T-helper 17 cell (primary cell): ENCODE results near the gene SNAP47. TPM values are rescaled to one million over a fixed set of nuclear protein-coding genes. Genes with fewer than 3 reads are reported as not detected.

ENCODE experiments used
- ATAC-seq: fragments of 150-1000 bp; cut with Tn5 transposase; 2 replicates; pipeline ENCODE4 v1.10.0; 2021; ENCODE audit warnings: mild to moderate bottlenecking, moderate library complexity
- DNase-seq, 3 donors: peaks; one replicate each; pipeline versions ENCODE4 v3.0.0 to v3.0.0-alpha.2; 2020 to 2021
- H3K9me3 ChIP-seq: one replicate; pipeline ENCODE4 v1.7.0; 2013; ENCODE audit warnings: low read length, mild to moderate bottlenecking; ENCODE audit not compliant: control insufficient read depth, poor library complexity, severe bottlenecking
- H3K27ac Mint-ChIP-seq: one replicate; pipeline ENCODE4 v1.8.0; 2022; ENCODE audit warnings: mild to moderate bottlenecking, moderate library complexity, mixed read lengths
- H3K27me3 Mint-ChIP-seq: one replicate; pipeline ENCODE4 v1.8.0; 2022; ENCODE audit warnings: mixed read lengths
- H3K36me3 Mint-ChIP-seq: one replicate; pipeline ENCODE4 v1.8.0; 2022; ENCODE audit warnings: low read depth, mixed read lengths
- H3K4me1 Mint-ChIP-seq: one replicate; pipeline ENCODE4 v1.8.0; 2022; ENCODE audit warnings: mild to moderate bottlenecking, mixed read lengths
- H3K4me3 Mint-ChIP-seq: one replicate; pipeline ENCODE4 v1.8.0; 2022; ENCODE audit warnings: mild to moderate bottlenecking, moderate library complexity, mixed read lengths
- total RNA-seq, 4 donors: library from RNA in 2 of 4; stranded (reverse) in 2 of 4; gene quantifications; one replicate each; pipeline ENCODE4 v1.2.3 and lab custom pipeline; 2022 to 2026

Gene SNAP47
- total RNA-seq, 2 donors from 2014 or later = 20.4 to 23.6 TPM

DNA sequence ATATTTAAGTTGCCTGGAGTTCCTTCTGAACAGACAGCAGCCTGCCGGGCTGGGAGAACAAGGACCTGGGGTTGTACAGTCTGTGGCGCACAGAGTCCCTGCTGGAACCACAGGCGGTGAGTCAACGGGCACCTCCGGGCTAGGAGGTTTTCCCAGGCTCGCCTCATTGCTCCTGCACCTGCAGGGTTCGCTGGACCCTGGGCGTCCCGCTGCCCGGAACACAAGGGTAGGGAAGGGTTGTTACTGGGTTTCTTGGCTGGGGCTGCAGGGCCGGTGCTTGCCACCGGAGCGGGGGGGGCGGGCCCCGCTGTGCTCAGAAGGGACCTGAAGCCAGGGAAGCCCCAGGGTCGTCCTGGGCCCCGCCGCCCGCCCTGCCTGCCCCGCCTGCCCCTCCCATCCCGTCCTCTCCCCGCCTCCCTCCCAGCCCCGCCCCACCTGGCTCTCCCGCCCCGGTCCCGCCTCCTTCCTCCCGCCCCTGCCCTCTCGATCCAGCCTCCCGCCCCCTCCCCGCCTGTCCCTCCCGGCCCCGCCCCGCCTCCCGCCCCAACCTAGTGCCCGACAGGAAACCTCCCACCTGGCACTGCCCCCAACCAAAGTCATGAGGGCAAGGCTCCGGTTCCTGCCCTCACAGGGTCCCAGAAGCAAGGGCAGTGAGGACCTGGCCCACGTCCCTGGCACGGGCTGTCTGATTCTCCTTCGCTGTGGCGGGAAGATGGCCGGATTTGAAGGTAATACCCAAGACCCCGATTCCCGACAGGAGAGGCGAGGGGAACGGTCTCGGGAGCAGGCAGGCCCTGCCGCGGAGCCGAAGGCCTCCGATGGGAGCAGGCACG lies 7.0 kb upstream of the SNAP47 start:
- Mint-ChIP-seq H3K36me3 (no peaks in the 10 kb centered on the region), H3K27me3 (no peaks in the 10 kb centered on the region), H3K27ac (no peak overlapping the region), H3K4me1 (peaks cover 13% of the 10 kb centered on the region), H3K4me3 (peak overlapping the region; percentile 89)
- no peaks in the 10 kb centered on the region for H3K9me3 ChIP-seq
- ATAC-seq (peak; percentile 68), DNase-seq (peak in 2 of 3 donors; percentile 71 to 74)

DNA sequence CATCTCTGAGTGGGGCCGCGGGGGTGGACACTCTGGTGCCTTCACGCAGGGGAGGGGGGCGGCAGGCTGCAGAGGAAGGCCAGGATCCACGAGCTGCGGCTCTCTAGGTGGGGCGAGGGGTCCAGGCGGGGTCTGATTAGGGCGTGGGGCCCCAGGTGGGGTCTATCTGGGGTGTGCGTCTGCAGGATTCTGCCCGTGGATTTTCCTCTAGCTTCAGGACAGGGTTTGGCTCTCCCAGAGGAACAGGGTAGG lies 6.4 kb upstream of the SNAP47 start:
- no peak for ATAC-seq
- Mint-ChIP-seq H3K27me3 (no peaks in the 10 kb centered on the region), H3K36me3 (no peaks in the 10 kb centered on the region), H3K27ac (no peak overlapping the region), H3K4me3 (peak overlapping the region; percentile 89), H3K4me1 (peaks cover 16% of the 10 kb centered on the region)
- no peaks in the 10 kb centered on the region for H3K9me3 ChIP-seq
- no peak for DNase-seq

DNA sequence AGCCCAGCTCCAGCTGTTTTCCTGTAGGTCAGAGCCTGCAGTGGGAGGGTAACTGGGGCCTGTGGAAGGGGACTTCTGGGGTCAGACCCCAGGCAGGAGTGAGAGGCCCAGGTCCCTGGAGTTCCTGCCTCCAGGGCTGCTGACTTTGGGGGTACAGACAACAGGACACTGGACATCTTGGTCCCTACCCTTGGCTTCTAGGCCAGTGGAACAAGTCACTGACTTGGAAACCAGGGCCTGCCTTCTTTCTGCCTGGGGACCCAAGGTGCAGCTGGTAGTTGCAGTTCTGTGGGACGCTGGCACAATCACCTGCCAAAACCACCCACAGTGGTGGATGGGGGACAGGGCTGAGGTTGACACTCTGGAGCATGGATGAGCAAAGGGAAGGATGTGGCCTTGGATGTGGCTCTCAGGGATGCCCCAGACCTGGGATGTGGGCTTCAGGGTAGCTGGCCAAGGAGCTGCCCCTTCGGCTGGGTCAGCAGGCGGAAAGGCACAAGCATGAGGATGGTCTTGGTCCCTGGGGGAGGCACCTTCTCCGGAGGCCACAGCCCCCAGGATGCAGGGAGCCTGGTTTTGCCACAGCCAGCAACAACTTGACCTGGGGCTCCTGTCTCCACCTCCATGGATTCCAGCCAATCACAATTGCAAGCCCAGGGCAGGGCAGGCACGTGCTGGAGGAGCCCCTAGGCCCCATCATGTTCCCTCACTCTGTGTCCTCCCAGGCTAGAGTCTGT lies 5.9 kb upstream of the SNAP47 start:
- no peak overlapping the region for H3K27ac Mint-ChIP-seq
- peak overlapping the region; percentile 89 for H3K4me3 Mint-ChIP-seq
- H3K36me3 Mint-ChIP-seq = no peaks in the 10 kb centered on the region
- H3K9me3 ChIP-seq = no peaks in the 10 kb centered on the region
- ATAC-seq (no peak), DNase-seq (no peak)
- H3K27me3 Mint-ChIP-seq = no peaks in the 10 kb centered on the region
- peaks cover 16% of the 10 kb centered on the region for H3K4me1 Mint-ChIP-seq

DNA sequence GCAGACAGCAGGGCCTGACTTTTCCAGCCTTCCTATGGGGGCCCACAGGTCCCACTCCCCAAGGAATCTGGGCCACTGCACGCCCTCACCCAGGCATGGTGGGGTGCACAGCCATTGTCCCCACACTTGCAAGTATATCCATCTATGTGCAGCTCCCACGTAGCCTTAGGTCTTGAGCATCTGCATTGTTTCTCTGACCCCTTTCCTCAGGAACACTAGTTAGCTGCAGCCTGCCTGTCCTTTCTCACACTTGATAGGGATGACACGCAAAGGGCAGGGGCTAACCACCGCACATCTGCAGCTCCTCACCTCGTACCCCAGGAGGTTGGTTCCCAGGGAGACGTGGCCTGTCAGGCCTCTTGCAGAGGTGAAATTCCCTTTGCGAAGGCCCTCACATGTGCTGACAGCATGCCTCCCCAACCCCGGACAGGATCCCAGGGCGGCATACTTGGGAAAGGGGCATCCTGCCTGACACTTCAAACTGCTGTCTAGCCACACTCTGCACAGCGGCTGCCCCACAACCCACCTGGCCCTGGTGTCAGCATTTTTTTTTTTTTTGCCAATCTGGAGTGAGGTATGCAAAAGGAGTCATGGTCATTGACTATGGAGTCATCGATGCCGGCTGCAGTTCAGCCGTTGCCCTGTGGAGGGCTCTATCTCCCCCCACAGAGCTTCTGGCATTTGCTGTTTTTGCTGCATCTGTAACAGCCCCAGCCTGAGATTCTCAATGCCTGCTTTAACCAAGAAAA lies 5.2 kb upstream of the SNAP47 start:
- peaks cover 16% of the 10 kb centered on the region for H3K4me1 Mint-ChIP-seq
- H3K27ac Mint-ChIP-seq = peak overlapping the region; percentile 19
- DNase-seq (no peak), ATAC-seq (peak; percentile 29)
- no peaks in the 10 kb centered on the region for H3K27me3 Mint-ChIP-seq
- no peaks in the 10 kb centered on the region for H3K36me3 Mint-ChIP-seq
- no peaks in the 10 kb centered on the region for H3K9me3 ChIP-seq
- H3K4me3 Mint-ChIP-seq = peak overlapping the region; percentile 77

DNA sequence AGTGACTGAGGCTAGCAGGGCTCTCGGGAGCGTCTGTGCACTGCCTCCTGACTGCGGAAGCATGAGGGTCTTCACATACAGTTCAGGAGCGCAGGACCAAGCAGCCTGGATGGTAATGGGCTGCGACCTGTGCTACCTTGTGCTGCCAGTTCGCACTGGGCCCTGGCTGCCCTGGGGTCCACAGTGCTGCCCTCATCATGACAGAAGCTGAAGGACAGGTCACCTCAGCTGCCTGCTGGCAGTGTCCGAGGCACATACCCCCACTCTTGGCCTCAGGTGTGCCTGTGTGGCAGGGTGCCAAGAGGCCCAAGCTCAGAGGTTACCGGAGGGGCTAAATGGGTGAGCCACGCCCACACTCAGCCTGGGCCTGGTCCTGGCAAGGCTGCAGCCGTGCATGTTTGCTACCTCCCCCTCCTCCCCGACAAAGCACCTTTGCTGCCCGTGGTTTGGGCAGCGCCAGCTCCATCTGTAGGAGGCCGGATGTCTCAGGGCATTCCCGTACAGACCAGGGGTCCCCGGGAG lies 4.5 kb upstream of the SNAP47 start:
- Mint-ChIP-seq H3K36me3 (no peaks in the 10 kb centered on the region), H3K27ac (peak overlapping the region; percentile 19), H3K4me3 (no peak overlapping the region), H3K27me3 (no peaks in the 10 kb centered on the region), H3K4me1 (peaks cover 16% of the 10 kb centered on the region)
- no peak for ATAC-seq
- no peak for DNase-seq
- H3K9me3 ChIP-seq = no peaks in the 10 kb centered on the region

DNA sequence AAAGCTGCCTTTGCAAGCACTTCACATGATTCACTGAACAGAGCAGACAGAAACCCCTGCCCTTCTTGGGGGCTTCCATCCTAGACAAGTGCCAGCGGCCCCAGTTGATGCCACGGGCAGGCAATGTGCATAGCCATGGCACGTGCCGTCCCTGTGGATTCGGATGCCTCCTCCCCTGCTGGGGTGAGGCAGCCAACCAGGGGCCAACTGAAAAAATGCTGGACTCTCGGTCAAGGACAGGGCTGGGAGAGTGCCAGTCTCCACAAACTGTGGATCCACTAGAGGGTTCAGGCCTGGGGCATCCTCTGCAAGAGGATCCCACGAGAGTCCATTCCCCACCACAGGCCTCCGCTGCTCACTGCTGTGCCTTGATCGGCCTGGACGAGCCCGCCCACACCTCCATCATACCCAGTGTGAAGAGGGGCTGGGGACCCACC lies 4.0 kb upstream of the SNAP47 start:
- no peaks in the 10 kb centered on the region for H3K36me3 Mint-ChIP-seq
- H3K27ac Mint-ChIP-seq = no peak overlapping the region
- H3K9me3 ChIP-seq = no peaks in the 10 kb centered on the region
- ATAC-seq (no peak), DNase-seq (no peak)
- H3K27me3 Mint-ChIP-seq = no peaks in the 10 kb centered on the region
- H3K4me1 Mint-ChIP-seq = peaks cover 21% of the 10 kb centered on the region
- no peak overlapping the region for H3K4me3 Mint-ChIP-seq

DNA sequence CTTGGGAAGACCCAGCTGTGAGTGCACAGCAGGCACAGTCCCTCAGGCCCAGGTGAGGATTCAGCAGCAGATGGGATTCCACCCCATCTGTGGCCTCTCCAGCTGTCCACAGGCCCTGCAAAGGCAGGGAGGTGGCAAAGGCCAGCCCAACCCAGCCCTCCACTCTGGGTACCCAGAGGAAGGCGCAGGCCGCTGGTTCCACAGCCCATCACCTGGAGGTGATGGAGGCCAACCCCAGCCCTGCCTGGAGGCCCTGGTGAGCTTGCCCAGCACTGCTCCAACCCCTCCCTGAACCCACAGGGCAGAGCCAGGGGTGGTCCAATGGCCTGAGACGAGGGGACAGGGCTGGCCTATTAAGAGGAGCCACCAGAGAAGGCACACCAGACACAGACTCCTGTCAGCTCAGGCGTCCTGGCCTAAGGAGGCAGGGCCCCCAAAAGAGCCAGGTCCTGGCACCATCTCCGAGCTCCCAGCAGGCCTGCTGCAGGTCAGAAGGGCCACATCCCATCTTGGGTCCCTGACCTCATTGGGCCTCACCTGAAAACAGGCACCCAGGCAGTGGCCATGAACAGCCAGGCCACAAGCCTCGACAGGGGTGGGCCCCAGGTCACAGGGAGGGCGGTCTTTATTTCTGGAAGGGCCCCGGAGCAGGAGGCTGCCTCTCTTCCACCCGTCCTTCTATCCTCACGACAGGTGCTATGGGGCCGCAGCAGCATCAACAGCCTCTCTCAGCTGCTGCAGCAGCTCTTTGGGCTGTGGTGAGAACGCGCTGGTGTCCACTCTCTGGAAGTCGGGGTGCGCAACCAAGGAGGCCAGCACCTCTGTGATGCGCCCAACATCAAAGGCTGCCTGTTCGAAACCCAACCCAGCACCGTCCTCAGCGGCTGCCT lies 3.3 kb upstream of the SNAP47 start:
- Mint-ChIP-seq H3K36me3 (no peaks in the 10 kb centered on the region), H3K4me3 (no peak overlapping the region), H3K4me1 (peaks cover 24% of the 10 kb centered on the region), H3K27me3 (no peaks in the 10 kb centered on the region), H3K27ac (no peak overlapping the region)
- DNase-seq = no peak
- H3K9me3 ChIP-seq = no peaks in the 10 kb centered on the region
- no peak for ATAC-seq

DNA sequence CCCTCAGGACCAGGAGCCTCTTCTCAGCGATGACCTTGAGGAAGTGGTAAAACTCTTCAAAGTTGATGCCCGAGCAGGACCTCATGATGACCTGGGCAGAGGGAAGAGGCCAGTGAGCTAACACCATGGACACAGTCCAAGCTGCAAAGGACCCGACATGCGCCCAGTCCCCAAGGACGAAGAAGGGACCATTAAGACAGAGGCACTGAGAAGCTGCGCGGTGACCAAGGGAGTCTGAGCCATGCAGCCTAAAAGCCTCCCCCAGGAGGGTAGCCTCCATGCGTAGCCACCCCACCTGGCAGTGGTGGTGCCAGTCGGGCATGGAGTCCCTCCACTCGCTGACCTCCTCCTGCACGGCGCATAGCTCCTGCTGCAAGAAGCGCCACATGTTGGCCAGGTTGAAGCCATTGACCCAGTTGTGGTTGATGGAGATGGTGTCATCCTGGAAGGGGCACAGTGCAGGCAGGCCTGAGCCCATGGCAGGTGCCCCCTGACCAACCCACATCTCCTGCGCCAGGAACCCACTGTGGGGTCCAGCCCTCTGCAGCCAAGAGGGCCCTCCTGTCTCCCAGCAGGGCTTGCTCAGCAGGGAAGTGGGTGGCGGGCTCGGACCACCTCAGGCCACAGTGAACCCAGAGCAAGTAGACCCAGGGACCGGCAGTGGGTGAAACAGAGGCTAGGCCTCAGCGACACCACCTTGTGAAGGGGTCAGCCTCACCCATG lies 2.5 kb upstream of the SNAP47 start:
- H3K27me3 Mint-ChIP-seq = no peaks in the 10 kb centered on the region
- H3K4me1 Mint-ChIP-seq = peaks cover 30% of the 10 kb centered on the region
- H3K9me3 ChIP-seq = no peaks in the 10 kb centered on the region
- DNase-seq (no peak), ATAC-seq (no peak)
- peaks cover 2% of the 10 kb centered on the region for H3K36me3 Mint-ChIP-seq
- peak overlapping the region; percentile 88 for H3K27ac Mint-ChIP-seq
- peak overlapping the region; percentile 95 for H3K4me3 Mint-ChIP-seq

DNA sequence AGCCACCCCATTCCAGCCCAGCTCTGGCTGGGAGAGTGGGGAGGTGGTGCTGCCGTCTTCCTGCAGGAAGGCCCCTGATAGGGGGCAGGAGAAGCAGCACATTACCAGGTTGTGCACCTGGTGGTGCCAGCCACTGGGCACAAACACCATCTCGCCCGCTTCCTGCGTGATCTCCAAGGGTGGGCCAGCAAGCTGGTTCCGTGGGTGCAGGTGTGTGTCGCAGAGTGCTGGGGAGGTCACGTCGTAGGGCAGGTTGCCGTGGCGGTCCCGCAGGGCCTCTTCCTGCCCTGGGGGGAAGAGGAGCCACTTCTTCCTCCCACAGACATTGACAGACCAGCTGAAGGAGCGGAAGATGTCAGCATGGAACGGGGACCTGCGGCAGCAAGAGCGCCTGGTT lies 1.9 kb upstream of the SNAP47 start:
- no peaks in the 10 kb centered on the region for H3K9me3 ChIP-seq
- peak overlapping the region; percentile 88 for H3K27ac Mint-ChIP-seq
- H3K27me3 Mint-ChIP-seq = no peaks in the 10 kb centered on the region
- ATAC-seq = no peak
- H3K4me3 Mint-ChIP-seq = peak overlapping the region; percentile 95
- H3K4me1 Mint-ChIP-seq = peaks cover 30% of the 10 kb centered on the region
- no peak for DNase-seq
- peaks cover 2% of the 10 kb centered on the region for H3K36me3 Mint-ChIP-seq

DNA sequence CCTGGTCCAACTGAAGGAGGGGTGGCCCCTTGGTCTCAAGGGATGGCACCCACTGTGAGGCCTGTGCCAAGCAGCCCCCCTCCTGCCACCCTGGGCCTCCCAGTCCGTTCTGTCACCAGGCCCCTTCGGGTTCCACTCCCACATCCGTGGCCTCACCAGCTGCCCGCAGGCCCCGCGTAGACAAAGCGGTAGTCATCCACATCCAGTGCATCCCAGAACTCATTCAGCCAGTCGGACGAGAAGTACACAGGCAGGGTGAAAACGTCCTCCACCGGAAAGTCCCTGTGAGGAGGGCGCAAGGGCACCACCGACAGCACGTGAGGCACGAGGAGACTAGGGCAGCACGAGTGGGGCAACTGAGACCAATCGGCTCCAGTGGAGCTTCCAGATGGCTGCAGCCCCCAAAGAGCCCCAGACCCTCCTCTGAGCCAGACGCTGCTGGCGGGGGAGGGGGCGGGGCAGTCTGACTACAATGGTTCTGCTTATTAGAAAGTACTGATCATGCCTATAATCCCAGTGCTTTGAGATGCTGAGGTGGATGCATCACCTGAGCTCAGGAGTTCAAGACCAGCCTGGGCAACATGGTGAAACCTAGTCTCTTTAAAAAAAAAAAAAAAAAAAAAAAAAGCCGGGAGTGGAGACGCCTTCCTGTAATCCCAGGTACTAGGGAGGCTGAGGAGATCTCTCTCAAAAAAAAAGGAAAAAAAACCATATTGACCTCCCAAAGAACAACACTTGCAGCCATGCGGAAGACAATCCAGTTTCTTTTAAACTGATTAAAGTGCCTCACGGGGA lies 1.3 kb upstream of the SNAP47 start:
- DNase-seq = no peak
- H3K36me3 Mint-ChIP-seq = peaks cover 2% of the 10 kb centered on the region
- no peak for ATAC-seq
- H3K27ac Mint-ChIP-seq = peak overlapping the region; percentile 88
- peaks cover 30% of the 10 kb centered on the region for H3K4me1 Mint-ChIP-seq
- no peaks in the 10 kb centered on the region for H3K27me3 Mint-ChIP-seq
- H3K4me3 Mint-ChIP-seq = peak overlapping the region; percentile 95
- H3K9me3 ChIP-seq = no peaks in the 10 kb centered on the region

DNA sequence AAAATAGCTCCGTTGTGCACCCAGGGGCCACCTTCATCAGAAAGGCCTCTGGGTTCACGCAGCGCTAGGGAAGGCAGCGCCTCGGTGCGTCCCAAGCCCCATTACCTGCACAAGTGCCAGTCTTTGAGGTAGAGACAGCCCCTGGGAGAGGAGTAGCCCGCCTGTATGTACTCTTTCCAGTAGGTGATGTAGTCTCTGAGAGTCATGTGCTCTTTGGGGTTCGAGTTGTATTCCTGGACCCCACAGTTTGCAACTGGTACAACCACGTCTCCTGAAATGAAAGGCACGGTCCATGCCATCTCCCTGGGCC lies 734 bp upstream of the SNAP47 start:
- DNase-seq = no peak
- no peaks in the 10 kb centered on the region for H3K27me3 Mint-ChIP-seq
- H3K9me3 ChIP-seq = no peaks in the 10 kb centered on the region
- H3K4me3 Mint-ChIP-seq = peak overlapping the region; percentile 95
- H3K36me3 Mint-ChIP-seq = peaks cover 2% of the 10 kb centered on the region
- H3K27ac Mint-ChIP-seq = peak overlapping the region; percentile 88
- H3K4me1 Mint-ChIP-seq = peaks cover 35% of the 10 kb centered on the region
- peak; percentile 1 for ATAC-seq
